ENCODE results near the gene EIF5AL1.
A peak's percentile ranks its signal among the peaks of the same experiment; 100 is the strongest.

EIF5AL1 gene

GRCh38 chr10:79495791-79496190 lies 16.5 kb upstream of the EIF5AL1 start:
- Histone ChIP-seq H3K4me3 (ENCODE audit: low read depth in 1 of 2, low read length in 2 of 2) (no peak overlapping the region), H3K27me3 (ENCODE audit: insufficient read depth, low read length, poor library complexity) (peaks cover 20% of the 10 kb centered on the region)
- ATAC-seq (ENCODE audit: insufficient read depth, low read depth): no peak

GRCh38 chr10:79496896-79497295 lies 15.4 kb upstream of the EIF5AL1 start:
- Histone ChIP-seq H3K27me3 (ENCODE audit: insufficient read depth, low read length, poor library complexity) (peaks cover 20% of the 10 kb centered on the region), H4K20me1 (ENCODE audit: insufficient read depth, low read length) (no peaks in the 10 kb centered on the region; the same call in 1 of the 2 replicates), H2AFZ (ENCODE audit: low read depth, low read length) (no peak overlapping the region), H3K9ac (ENCODE audit: low read depth, low read length) (no peak overlapping the region), H3K4me1 (ENCODE audit: insufficient read depth, low read length) (no peaks in the 10 kb centered on the region), H3K36me3 (ENCODE audit: insufficient read depth, low read length) (no peaks in the 10 kb centered on the region), H3K27ac (ENCODE audit: low read length) (no peak overlapping the region), H3K9me3 (ENCODE audit: insufficient read depth, low read length, severe bottlenecking) (no peaks in the 10 kb centered on the region), H3K79me2 (ENCODE audit: insufficient read depth, low read length) (no peaks in the 10 kb centered on the region), H3K4me2 (ENCODE audit: insufficient read depth, low read length) (no peak overlapping the region), H3K4me3 (ENCODE audit: low read depth in 1 of 2, low read length in 2 of 2) (no peak overlapping the region)
- no peak for TF ChIP-seq CTCF (IDR thresholded peaks at IDR 0.05; ENCODE audit: borderline replicate concordance, extremely low read depth, low read length, poor library complexity, severe bottlenecking)
- no peak for TF ChIP-seq EZH2 (IDR thresholded peaks at IDR 0.05; ENCODE audit: borderline replicate concordance, low read depth, low read length, severe bottlenecking)
- no peak for DNase-seq
- ATAC-seq (ENCODE audit: insufficient read depth, low read depth): peak; percentile 72; the same call in 1 of the 3 replicates

More at GRCh38 chr10:79495791-79496190, 16.5 kb upstream of the EIF5AL1 start:
- H4K20me1 ChIP-seq (ENCODE audit: insufficient read depth, low read length): no peaks in the 10 kb centered on the region; the same call in 1 of the 2 replicates
- no peak overlapping the region for H2AFZ ChIP-seq (ENCODE audit: low read depth, low read length)
- TF ChIP-seq CTCF (IDR thresholded peaks at IDR 0.05; ENCODE audit: borderline replicate concordance, extremely low read depth, low read length, poor library complexity, severe bottlenecking) (no peak), EZH2 (IDR thresholded peaks at IDR 0.05; ENCODE audit: borderline replicate concordance, low read depth, low read length, severe bottlenecking) (no peak)
- H3K4me1 ChIP-seq (ENCODE audit: insufficient read depth, low read length): no peaks in the 10 kb centered on the region
- DNase-seq: no peak
- H3K36me3 ChIP-seq (ENCODE audit: insufficient read depth, low read length): no peaks in the 10 kb centered on the region
- no peaks in the 10 kb centered on the region for H3K9me3 ChIP-seq (ENCODE audit: insufficient read depth, low read length, severe bottlenecking)
- H3K4me2 ChIP-seq (ENCODE audit: insufficient read depth, low read length): no peak overlapping the region
- H3K27ac ChIP-seq (ENCODE audit: low read length): no peak overlapping the region
- H3K79me2 ChIP-seq (ENCODE audit: insufficient read depth, low read length): no peaks in the 10 kb centered on the region
- no peak overlapping the region for H3K9ac ChIP-seq (ENCODE audit: low read depth, low read length)

DNA sequence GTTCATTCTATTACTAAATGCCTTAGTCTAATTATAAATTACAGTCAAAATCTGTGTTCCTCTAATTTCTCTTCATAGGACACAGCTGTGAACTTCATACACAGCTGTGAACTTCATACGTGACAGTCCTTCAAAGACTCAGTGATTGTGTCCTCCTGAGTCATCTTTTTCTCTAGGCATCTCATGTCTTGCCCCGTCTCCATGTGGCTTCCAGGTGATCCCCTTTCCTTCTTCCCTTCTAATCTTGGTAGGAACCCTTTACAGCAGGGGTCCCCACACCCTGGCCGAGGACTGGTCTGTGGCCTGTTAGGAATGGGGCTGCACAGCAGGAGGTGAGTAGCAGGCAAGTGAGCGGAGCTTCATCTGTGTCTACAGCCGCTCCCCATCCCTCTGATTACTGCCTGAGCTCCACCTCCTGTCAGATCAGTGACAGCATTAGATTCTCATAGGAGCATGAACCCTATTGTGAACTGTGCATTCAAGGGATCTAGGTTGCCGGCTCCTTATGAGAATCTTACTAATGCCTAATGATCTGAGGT lies 14.0 kb upstream of the EIF5AL1 start:
- Histone ChIP-seq H3K4me2 (ENCODE audit: insufficient read depth, low read length) (no peak overlapping the region), H3K4me3 (ENCODE audit: low read depth in 1 of 2, low read length in 2 of 2) (no peak overlapping the region), H3K79me2 (ENCODE audit: insufficient read depth, low read length) (no peaks in the 10 kb centered on the region), H3K27ac (ENCODE audit: low read length) (no peak overlapping the region), H2AFZ (ENCODE audit: low read depth, low read length) (no peak overlapping the region), H3K27me3 (ENCODE audit: insufficient read depth, low read length, poor library complexity) (peaks cover 26% of the 10 kb centered on the region), H3K9ac (ENCODE audit: low read depth, low read length) (no peak overlapping the region), H4K20me1 (ENCODE audit: insufficient read depth, low read length) (no peaks in the 10 kb centered on the region; the same call in 1 of the 2 replicates), H3K36me3 (ENCODE audit: insufficient read depth, low read length) (no peaks in the 10 kb centered on the region), H3K9me3 (ENCODE audit: insufficient read depth, low read length, severe bottlenecking) (no peaks in the 10 kb centered on the region), H3K4me1 (ENCODE audit: insufficient read depth, low read length) (no peaks in the 10 kb centered on the region)
- TF ChIP-seq CTCF (IDR thresholded peaks at IDR 0.05; ENCODE audit: borderline replicate concordance, extremely low read depth, low read length, poor library complexity, severe bottlenecking) (no peak), EZH2 (IDR thresholded peaks at IDR 0.05; ENCODE audit: borderline replicate concordance, low read depth, low read length, severe bottlenecking) (no peak)
- DNase-seq: no peak
- no peak for ATAC-seq (ENCODE audit: insufficient read depth, low read depth)

Measured in DND-41 (cell line).